Measurements from ENCODE around the gene TRIM9. TPM values are rescaled to one million over a fixed set of nuclear protein-coding genes. Genes with fewer than 3 reads are reported as not detected.

TRIM9 gene
- total RNA-seq, 2 donors from 2014 or later, result 0.78 to 9.2 TPM

- Histone ChIP-seq H3K27me3 (peaks cover 0 to 13% of the 10 kb centered on the region in 2 donors), H3K4me1 (peaks cover 21% of the 10 kb centered on the region), H3K4me3 (peak overlapping the region in 1 of 2 donors; percentile 71), H3K36me3 (replicated peaks in 1 of 2; ENCODE audit: insufficient read depth in 1 of 2, low read depth in 2 of 2) (no peaks in the 10 kb centered on the region), H3K9me3 (no peaks in the 10 kb centered on the region), H3K27ac (peak overlapping the region in 2 of 4 donors; percentile 19 to 40)
- 26 to 31% methylated on average over 19 of the region's 19 CpGs for WGBS, 2 donors
- DNase-seq, result peak in 3 of 4 donors; percentile 13 to 25 (median 23)
- intact Hi-C loops (cut with DNase I), result no loop called here
- ATAC-seq, result no peak
- TF ChIP-seq POLR2A (IDR thresholded peaks at IDR 0.05) (no peak), CTCF (IDR thresholded peaks at IDR 0.05) (no peak)
Observed at GRCh38 chr14:51095854-51096823, 1.2 kb upstream of the TRIM9 start.

GRCh38 chr14:51094282-51094821 is 553 bp downstream of the TRIM9 start:
- 1 to 5% methylated on average over 19 to 46 of the region's 46 CpGs for WGBS, 2 donors
- Histone ChIP-seq H3K27me3 (peaks cover 0 to 13% of the 10 kb centered on the region in 2 donors), H3K27ac (no peak overlapping the region), H3K36me3 (replicated peaks in 1 of 2; ENCODE audit: insufficient read depth in 1 of 2, low read depth in 2 of 2) (no peaks in the 10 kb centered on the region), H3K4me3 (peak overlapping the region in 1 of 2 donors; percentile 71), H3K4me1 (peaks cover 21% of the 10 kb centered on the region), H3K9me3 (no peaks in the 10 kb centered on the region)
- ATAC-seq (no peak), DNase-seq (peak in 3 of 4 donors; percentile 8 to 13 (median 10))
- TF ChIP-seq POLR2A (IDR thresholded peaks at IDR 0.05), result no peak
- no peak for TF ChIP-seq CTCF (IDR thresholded peaks at IDR 0.05)
- intact Hi-C loops (cut with DNase I), result no loop called here

GRCh38 chr14:51093371-51094281 is 1.3 kb downstream of the TRIM9 start:
- no peaks in the 10 kb centered on the region for H3K9me3 ChIP-seq
- peak in 2 of 7 experiments; percentile 5 to 19 for TF ChIP-seq CTCF (IDR thresholded peaks at IDR 0.05)
- TF ChIP-seq POLR2A (IDR thresholded peaks at IDR 0.05), result no peak
- peaks cover 0 to 13% of the 10 kb centered on the region in 2 donors for H3K27me3 ChIP-seq
- peaks cover 21% of the 10 kb centered on the region for H3K4me1 ChIP-seq
- no peak for ATAC-seq
- H3K36me3 ChIP-seq (replicated peaks in 1 of 2; ENCODE audit: insufficient read depth in 1 of 2, low read depth in 2 of 2), result no peaks in the 10 kb centered on the region
- DNase-seq, result peak; percentile 18 to 52 (median 42)
- intact Hi-C loops (cut with DNase I), result no loop called here
- no peak overlapping the region for H3K4me3 ChIP-seq
- no peak overlapping the region for H3K27ac ChIP-seq
- 9 to 42% methylated on average over 12 to 67 of the region's 68 CpGs for WGBS, 2 donors

- H3K27ac ChIP-seq, result no peak overlapping the region
- DNase-seq (no peak), ATAC-seq (no peak)
- intact Hi-C loops (cut with DNase I), result no loop called here
- H3K9me3 ChIP-seq, result no peaks in the 10 kb centered on the region
- WGBS, 2 donors, result 77 to 81% methylated on average over 7 of the region's 7 CpGs
- H3K36me3 ChIP-seq (replicated peaks in 1 of 2; ENCODE audit: insufficient read depth in 1 of 2, low read depth in 2 of 2), result no peaks in the 10 kb centered on the region
- peaks cover 21% of the 10 kb centered on the region for H3K4me1 ChIP-seq
- TF ChIP-seq CTCF (IDR thresholded peaks at IDR 0.05) (no peak), POLR2A (IDR thresholded peaks at IDR 0.05) (no peak)
- H3K27me3 ChIP-seq, result peaks cover 0 to 13% of the 10 kb centered on the region in 2 donors
- no peak overlapping the region for H3K4me3 ChIP-seq
Observed at GRCh38 chr14:51092965-51093364, 1.9 kb downstream of the TRIM9 start.
